GM19395 (cell line): ENCODE results near the gene ITPA.
"Not testable (repeated sequence)": the region's sequence is repeated elsewhere in the genome, so short reads cannot be mapped to it uniquely, and the experiment has no call there.

Experiments
- ATAC-seq: cut with Tn5 transposase; IDR thresholded peaks from one replicate; pipeline ENCODE4 v1.9.1; 2021; ENCODE audit warnings: mild to moderate bottlenecking, moderate library complexity; ENCODE audit not compliant: unreplicated experiment

ITPA gene

GRCh38 chr20:3172933-3173609, 36.2 kb upstream of the ITPA start, which contains the start of gene LZTS3:
Gene LZTS3, minus strand, starts transcription at chr20:3173549. Its CDS starts 6,386 bp downstream, at chr20:3167163.
- ATAC-seq = peak; percentile 55

DNA sequence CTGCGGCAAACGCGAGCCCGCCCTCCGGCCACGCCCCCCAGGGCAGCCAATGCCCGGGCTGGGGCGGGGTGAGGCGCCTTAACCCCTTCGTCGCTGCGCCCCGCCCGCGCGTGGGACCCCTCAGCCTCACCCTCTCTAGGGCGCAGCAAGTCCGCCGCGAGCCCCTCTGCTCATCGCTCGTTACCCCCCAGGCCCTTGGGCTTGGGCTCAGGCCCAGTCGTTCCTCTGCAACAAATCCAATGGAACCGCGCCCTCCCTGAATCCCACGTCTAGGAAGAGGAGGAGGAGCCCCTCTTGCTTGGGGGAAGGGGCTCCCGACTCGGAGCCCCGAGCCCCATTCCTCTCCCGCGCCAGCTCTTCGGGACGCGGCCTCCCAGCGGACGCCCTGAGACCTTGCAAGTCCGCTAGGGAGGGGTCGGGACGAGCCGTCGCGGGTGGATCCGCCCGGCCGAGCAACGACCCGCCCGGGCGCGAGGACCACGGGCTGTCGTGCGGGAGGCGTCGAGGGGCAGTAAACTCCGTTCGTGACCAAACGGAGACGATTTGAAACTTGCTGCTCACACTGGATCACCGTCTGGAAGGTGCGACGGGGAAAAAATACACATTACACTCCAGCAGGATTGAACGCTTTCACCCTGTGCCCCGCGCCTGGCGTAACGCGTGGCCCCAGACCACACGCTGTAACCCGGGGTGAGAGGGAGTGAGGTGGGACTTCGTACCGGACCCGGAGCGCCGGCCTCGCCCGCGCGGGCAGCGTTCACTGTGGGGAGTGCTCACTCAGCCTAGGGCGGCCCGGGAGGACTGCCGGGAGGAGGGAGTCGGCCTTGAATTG, 35.5 kb upstream of the ITPA start:
- peak; percentile 80 for ATAC-seq

DNA sequence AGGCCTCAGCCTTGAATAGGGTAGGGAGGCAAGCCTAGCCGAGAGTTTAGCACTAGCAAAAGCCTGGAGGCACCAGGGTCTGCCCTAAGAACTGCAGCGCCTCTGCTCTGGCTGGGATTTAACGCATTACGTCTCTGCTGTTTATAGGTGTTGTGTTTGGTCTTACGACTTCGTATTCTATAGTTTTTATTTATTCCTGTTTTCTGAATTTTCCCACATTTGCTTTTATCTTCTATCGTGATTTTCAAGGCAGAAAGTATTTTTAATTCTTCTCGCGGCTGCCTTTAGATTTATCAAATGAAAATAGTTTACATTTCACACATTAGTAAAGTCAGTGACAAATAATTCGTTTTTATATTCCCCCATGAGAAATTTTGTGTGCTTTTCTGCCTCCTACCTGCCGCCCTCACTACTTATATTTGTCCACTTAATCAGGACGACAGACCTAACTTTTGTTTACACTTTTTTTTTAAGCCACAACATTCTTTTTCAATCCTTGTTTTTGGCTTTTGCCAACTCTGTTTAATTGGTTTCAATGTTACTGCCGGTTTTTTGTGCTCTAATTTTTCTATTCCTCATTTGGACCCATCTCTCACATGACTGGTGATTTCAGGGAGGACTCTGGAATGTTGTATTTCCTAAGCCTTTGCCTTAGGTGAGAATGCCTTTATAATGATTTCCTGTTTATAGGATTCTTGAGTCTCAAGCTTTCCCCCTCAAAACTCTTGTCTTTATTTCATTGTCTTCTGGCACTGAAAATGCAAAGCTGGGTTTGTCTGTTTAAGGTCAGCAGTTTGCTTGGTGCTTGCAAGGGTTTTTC, 34.6 kb upstream of the ITPA start:
- no peak for ATAC-seq

DNA sequence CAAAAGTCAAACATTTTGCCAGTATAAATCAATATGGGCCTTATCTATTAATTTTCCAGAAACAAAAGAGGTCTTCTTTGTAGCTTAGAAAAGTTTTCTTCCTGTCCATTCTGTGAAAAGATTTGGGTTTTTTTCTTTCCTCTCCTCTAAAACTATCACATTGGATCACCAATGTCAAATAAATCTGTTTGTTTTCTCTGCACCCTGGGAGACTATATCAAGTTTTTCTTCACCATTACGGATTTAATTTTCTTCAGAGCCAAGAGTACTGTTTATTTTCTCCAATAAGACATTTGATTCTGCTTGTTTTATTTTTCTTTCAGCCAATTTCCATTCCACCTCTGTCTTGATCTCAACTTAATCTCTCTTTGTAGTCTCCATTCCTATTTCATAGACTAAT, 34.0 kb upstream of the ITPA start:
- ATAC-seq = no peak

DNA sequence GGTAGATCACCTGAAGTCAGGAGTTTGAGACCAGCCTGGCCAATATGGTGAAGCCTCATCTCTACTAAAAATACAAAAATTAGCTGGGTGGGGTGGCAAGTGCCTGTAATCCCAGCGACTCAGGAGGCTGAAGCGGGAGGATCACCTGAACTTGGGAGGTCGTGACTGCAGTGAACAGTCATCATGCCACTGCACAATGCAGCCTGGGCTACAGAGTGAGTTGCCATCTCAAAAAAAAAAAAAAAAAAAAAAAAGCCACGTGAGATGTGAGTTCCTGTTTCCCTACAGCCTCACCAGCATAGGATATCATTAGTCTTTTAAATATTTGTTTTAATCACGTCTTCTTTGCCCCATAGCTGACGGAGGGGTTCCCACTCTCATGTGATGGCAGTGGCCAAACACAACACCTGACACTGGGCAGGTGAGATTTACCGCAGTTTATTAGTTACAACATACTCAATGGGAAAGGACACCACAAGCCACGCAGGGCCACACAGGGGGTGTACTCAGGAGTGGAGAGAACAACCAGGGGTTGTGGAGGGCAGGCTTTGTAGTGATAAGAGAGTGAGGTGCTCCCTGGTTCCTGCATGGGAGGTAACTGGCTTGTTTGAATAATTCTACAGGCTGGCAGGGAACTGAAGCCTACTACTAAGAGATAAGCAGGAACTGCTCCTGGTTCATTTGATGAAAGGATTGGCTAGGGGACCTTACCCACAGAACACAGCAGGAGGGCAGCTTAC, 31.4 kb upstream of the ITPA start:
- ATAC-seq = no peak

DNA sequence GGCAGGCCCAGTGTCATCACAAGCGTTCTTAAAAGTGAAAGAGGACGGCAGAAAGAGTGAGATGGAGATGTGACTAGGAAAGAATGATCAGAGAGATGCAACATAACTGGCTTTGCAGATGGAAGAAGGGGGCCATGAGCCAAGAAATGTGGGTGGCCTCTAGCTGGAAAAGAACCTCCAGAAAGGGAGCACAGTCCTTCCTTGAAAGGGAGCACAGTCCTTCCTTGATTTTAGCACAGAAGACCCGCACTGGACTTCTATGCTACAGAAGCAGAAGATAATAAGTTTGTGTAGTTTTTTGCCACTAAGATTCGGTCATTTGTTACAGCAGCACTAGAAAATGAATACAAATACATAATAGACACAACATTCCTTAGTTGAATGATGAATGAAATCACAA, 29.0 kb upstream of the ITPA start:
- ATAC-seq = no peak

DNA sequence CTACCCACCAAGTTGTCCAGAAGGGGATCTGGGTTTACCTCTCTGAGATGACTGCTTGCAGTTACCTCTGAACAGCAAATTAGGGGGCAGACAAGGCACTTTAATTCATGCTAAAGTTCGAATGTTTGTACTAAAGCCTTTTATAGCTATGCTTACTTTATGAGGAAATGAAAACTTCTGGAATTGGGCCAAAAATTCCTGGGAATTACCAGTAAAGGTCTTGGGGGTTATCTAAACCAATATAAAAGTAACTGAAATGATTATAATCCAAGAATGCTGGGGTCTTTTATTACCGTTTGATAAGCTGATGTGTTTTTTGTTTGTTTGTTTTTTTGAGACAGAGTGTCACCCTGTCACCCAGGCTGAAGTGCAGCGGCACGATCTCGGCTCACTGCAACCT, 28.0 kb upstream of the ITPA start:
- ATAC-seq = no peak

DNA sequence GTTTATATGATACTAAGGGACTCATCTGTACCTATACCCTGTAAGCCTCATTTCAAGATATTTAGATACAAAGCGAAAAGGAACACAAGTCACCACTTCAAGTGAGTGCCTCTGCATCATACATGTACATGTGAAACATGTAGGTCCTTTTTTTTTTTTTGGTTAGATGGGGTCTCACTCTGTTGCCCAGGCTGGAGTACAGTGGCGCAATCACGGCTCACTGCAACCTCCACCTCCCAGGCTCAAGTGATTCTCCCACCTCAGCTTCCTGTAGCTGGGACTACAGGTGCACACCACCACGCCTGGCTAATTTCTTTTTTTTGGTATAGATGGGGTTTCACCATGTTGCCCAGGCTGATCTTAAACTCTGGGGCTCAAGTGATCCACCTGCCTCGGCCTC, 26.9 kb upstream of the ITPA start:
- ATAC-seq = not testable (repeated sequence)

DNA sequence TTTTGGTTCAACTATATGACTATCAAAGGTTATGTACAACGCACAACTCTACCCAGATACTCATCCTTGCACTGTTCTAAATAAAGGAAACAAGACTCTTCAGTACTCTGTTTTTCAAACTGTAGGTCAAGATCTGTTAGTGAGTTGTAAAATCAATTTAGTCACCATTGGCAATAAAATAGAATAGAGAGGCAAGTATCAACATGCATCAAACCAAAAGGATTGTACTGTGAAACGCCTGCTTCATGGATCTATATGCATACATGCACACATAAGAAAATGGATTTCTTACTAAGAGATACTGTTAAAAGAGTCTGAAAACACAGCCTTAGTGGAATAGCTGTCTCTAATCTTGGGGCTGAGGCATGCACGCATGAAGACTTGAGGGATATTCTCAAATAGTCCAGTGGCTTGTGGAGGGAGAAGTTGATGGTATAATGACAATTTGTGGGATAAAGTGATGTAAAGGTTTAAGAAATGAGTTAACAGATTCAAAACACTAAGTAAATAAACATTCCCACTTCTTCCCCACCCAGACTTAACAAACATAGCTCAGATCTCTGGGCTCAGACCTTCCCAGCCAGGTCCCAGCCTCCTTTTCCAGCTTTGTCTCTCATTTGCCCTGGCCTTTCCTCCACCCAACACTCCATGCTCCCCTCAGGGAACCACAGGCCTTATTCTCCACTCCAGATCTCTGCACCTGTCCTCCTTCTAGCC, 25.2 kb upstream of the ITPA start:
- ATAC-seq = no peak

DNA sequence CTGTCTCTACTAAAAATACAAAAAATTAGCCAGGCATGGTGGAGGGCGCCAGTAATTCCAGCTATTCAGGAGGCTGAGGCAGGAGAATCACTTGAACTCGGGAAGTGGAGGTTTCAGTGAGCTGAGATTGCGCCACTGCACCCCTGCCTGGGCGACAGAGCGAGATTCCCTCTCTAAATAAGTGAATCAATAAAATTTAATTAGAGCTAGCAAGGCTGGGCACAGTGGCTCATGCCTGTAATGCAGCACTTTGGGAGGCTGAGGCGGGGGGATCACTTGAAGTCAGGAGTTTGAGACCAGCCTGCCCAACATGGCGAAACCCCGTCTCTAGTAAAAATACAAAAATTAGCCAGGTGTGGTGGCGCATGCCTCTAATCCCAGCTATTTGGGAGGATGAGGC, 21.4 kb upstream of the ITPA start:
- ATAC-seq = not testable (repeated sequence)

- no peak for ATAC-seq
Observed at GRCh38 chr20:3188823-3189413, 20.4 kb upstream of the ITPA start.

DNA sequence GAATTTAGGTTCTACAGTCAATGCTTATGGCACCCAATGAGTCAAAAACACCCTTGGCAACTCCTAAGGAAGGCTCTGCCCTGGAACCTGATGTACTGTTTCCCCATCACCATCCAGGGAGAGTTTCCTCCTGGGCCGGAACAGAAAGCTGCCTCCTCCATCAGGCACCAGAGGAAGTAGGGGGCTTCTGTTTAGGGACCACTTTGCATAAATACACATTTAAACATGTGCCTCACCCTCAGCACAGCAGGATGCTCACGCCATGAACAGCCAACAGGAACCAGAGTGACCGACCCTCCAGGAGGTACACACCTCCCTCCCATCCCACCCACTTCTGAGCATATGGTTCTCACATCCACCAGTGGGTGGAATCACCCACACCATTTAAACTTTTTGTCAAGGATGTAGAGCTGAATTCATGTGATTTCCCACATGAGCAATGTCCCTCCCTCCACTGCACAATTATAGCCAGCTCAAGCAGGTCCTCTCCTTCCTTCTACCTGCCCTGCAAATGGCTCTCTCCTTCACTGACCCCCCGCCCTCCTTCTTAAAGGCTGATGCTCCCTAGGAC, 19.7 kb upstream of the ITPA start:
- ATAC-seq = no peak

DNA sequence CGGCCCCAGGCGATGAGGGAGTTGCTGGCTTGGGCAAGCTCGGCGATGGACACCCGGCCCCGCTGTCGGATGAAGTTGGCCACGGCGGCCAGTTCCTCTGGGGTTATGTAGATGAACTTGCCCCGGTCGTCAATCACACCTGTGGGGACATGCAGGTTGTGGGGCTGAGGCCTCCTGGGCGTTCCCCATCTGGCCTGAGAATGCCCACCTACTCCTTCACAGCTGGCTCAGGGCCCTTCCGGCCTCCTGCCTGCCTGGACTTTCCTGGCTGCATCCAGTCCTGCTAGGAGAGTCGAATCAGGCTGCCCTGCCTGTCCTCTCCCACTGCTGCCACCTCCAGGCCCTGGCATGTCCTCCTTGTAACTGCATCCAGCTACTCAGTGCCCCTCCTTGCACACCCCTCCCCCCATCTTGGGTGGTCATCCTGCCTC, 18.6 kb upstream of the ITPA start:
- no peak for ATAC-seq

DNA sequence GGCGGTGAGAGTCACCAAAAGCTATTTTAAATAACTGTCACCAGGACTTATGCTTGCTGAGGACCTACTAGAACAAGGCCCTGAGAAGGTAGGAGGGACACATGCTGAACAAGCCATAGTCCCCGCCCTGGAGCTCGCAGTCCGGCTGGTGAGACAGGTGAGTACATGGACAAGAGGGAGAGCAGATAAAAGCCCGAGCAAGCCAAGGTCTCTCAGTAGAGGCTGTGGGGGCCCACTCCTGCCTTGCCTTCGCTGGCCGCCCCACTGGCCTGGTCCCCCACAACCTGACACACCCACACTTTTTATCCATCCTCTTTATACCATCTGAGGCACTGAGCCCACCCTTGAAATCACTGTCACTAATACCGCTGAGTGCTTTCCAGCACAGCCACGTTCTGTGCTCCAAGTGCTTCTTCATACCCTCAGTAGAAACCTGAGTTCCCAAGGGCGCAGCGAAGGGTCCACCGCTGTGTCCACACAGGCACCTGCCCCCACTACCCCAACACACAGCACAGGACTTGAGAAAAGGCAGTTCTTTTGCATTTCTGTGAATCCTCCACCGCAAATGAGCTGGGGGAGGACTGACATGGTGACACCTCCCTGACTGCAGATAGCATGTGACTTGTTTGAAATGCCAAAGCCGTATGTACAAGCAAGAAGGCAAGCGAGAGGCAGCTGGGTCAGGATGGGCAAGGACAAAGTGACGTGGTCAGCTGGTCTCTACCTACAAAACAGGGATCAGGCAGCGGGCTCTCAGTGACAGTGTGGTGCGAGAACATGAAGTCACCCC, 16.9 kb upstream of the ITPA start:
- ATAC-seq = no peak

GRCh38 chr20:3193806-3194616, 15.3 kb upstream of the ITPA start:
- no peak for ATAC-seq

- no peak for ATAC-seq
Observed at GRCh38 chr20:3194617-3195280, 14.5 kb upstream of the ITPA start.

GRCh38 chr20:3195590-3196237, 13.6 kb upstream of the ITPA start:
- no peak for ATAC-seq
